Common myeloid progenitor, CD34-positive (primary cell): ENCODE results near the gene ZNF223.
A peak's percentile ranks its signal among the peaks of the same experiment; 100 is the strongest.

Experiments used
- CTCF ChIA-PET: fragments of 350-600 bp; sonication (Branson Sonifier 250); formaldehyde crosslinking; loops from one replicate; lab custom pipeline; 2021; ENCODE audit warnings: antibody characterized with exemption; lab: Charles Lee
- POLR2A ChIA-PET: fragments of 350-600 bp; sonication (Branson Sonifier 250); formaldehyde crosslinking; loops from one replicate; lab custom pipeline; 2021; ENCODE audit warnings: antibody characterized with exemption; lab: Charles Lee
- DNase-seq, 3 donors: peaks; one replicate each; pipeline versions ENCODE4 v3.0.0 to v3.0.0-alpha.2; 2013
- H3K27ac ChIP-seq, 2 experiments: 1 replicate in 1 of 2; 2 replicates in 1 of 2; pipeline ENCODE4 v1.7.0; 2013; ENCODE audit warnings: inconsistent platforms in 2 of 2, low read length in 2 of 2, mild to moderate bottlenecking in 2 of 2, low read depth in 1 of 2, moderate library complexity in 1 of 2; ENCODE audit not compliant: severe bottlenecking in 2 of 2, insufficient read depth in 1 of 2, poor library complexity in 1 of 2
- H3K27me3 ChIP-seq, 5 experiments: replicated peaks in 2 of 5; 1 replicate in 3 of 5; 2 replicates in 2 of 5; pipeline versions ENCODE4 v1.6.1 to v1.7.0; 2013; ENCODE audit warnings: low read length in 4 of 5, mild to moderate bottlenecking in 2 of 5, moderate library complexity in 2 of 5, inconsistent platforms in 1 of 5; ENCODE audit not compliant: insufficient read depth in 5 of 5, control insufficient read depth in 4 of 5
- H3K36me3 ChIP-seq, 4 experiments: 1 replicate in 2 of 4; 2 replicates in 2 of 4; pipeline versions ENCODE4 v1.6.1 to v1.7.0; 2013; ENCODE audit warnings: low read length in 3 of 4, control low read depth in 1 of 4, mild to moderate bottlenecking in 1 of 4; ENCODE audit not compliant: control insufficient read depth in 4 of 4, insufficient read depth in 4 of 4
- H3K4me1 ChIP-seq, 4 experiments: 1 replicate in 3 of 4; 2 replicates in 1 of 4; pipeline versions ENCODE4 v1.6.1 to v1.7.1; 2013; ENCODE audit warnings: low read length in 3 of 4, mild to moderate bottlenecking in 3 of 4, control low read depth in 1 of 4, inconsistent platforms in 1 of 4, moderate library complexity in 1 of 4; ENCODE audit not compliant: control insufficient read depth in 4 of 4, insufficient read depth in 4 of 4; ENCODE audit errors: control extremely low read depth in 1 of 4
- H3K4me3 ChIP-seq, 7 experiments: 1 replicate in 4 of 7; 2 replicates in 3 of 7; pipeline versions ENCODE4 v1.5.1 to v1.7.0; 2013; ENCODE audit warnings: mild to moderate bottlenecking in 7 of 7, low read length in 6 of 7, moderate library complexity in 6 of 7, inconsistent platforms in 2 of 7, low read depth in 2 of 7, control low read depth in 1 of 7; ENCODE audit not compliant: insufficient read depth in 4 of 7, control insufficient read depth in 1 of 7; ENCODE audit errors: extremely low read depth in 1 of 7
- H3K9me3 ChIP-seq, 5 experiments: 1 replicate in 4 of 5; 2 replicates in 1 of 5; pipeline versions ENCODE4 v1.6.1 to v1.7.1; 2013; ENCODE audit warnings: low read length in 4 of 5, mild to moderate bottlenecking in 2 of 5, inconsistent platforms in 1 of 5, low read depth in 1 of 5, moderate library complexity in 1 of 5; ENCODE audit not compliant: control insufficient read depth in 4 of 5, insufficient read depth in 2 of 5; ENCODE audit errors: control extremely low read depth in 1 of 5
- WGBS: methylation state at CpG from one replicate; pipeline ENCODE4 v1.1.5; 2013; ENCODE audit not compliant: insufficient coverage; 5-methylcytosine and 5-hydroxymethylcytosine counted together

Gene ZNF223

DNA sequence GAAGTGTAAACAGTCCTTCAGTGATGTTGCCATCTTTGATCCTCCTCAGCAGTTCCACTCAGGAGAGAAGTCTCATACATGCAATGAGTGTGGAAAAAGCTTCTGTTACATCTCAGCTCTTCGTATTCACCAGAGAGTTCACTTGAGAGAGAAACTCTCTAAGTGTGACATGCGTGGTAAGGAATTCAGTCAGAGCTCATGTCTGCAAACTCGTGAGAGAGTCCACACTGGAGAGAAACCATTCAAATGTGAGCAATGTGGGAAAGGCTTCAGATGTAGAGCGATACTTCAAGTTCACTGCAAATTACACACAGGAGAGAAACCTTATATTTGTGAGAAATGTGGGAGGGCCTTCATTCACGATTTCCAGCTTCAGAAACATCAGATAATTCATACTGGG lies 41.4 kb upstream of the ZNF223 start:
- peak overlapping the region in 1 of 7 experiments; percentile 13 for H3K4me3 ChIP-seq
- CTCF ChIA-PET, result no interaction called here
- peaks cover 43 to 70% (median 48%) of the 10 kb centered on the region in 4 experiments for H3K36me3 ChIP-seq
- POLR2A ChIA-PET, result no interaction called here
- WGBS, result 97% methylated on average over 3 of the region's 5 CpGs
- no peak overlapping the region for H3K27ac ChIP-seq
- peak in 1 of 3 donors; percentile 11 for DNase-seq
- H3K27me3 ChIP-seq, result no peaks in the 10 kb centered on the region
- peaks cover 0 to 3% (median under 1%) of the 10 kb centered on the region in 4 experiments for H3K4me1 ChIP-seq
- peaks cover 24 to 81% (median 55%) of the 10 kb centered on the region in 5 experiments for H3K9me3 ChIP-seq

DNA sequence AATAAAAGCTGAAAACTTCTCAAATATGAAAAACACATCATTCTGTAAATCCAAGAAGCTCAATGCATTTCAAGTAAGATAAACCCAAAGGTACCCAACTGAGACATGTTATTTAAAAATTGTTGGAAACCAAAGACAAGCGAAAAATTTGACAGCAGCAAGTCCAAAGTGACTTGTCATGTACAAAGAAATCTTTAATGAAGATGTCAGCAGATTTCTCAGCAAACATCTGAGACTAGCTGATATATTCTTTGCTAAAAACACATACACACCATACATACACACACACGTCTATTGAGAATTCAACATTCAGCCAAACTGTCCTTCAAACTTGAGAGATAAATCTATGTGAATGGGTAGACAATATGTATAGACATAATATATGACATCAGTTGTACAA lies 32.3 kb upstream of the ZNF223 start:
- CTCF ChIA-PET, result no interaction called here
- Histone ChIP-seq H3K27ac (no peak overlapping the region), H3K36me3 (no peaks in the 10 kb centered on the region), H3K27me3 (no peaks in the 10 kb centered on the region), H3K4me3 (no peak overlapping the region), H3K9me3 (peaks cover 2 to 34% (median 7%) of the 10 kb centered on the region in 5 experiments), H3K4me1 (peaks cover 0 to under 1% (median 0%) of the 10 kb centered on the region in 4 experiments)
- WGBS, result no CpG with 5 or more reads among the region's 2 CpGs
- DNase-seq, result no peak
- POLR2A ChIA-PET, result no interaction called here

DNA sequence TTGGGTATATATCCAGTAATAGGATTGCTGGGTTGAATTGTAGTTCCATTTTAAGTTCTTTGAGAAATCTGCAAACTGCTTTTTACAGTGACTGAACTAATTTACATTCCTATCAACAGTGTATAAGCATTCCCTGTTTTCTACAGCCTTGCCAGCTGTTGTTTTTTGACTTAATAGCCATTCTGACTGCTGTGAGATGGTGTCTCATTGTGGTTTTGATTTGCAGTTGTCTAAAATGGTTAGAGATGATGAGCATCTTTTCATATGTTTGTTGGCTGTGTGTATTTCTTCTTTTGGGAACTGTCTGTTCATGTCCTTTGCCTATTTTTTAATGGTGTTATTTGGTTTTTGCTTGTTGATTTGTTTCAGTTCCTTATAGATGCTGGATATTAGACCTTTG lies 30.6 kb upstream of the ZNF223 start:
- Histone ChIP-seq H3K36me3 (no peaks in the 10 kb centered on the region), H3K9me3 (peaks cover 2 to 24% (median 7%) of the 10 kb centered on the region in 5 experiments), H3K4me3 (no peak overlapping the region), H3K27ac (no peak overlapping the region), H3K4me1 (peaks cover 0 to 12% (median 11%) of the 10 kb centered on the region in 4 experiments), H3K27me3 (no peaks in the 10 kb centered on the region)
- no peak for DNase-seq
- CTCF ChIA-PET, result no interaction called here
- POLR2A ChIA-PET, result no interaction called here

DNA sequence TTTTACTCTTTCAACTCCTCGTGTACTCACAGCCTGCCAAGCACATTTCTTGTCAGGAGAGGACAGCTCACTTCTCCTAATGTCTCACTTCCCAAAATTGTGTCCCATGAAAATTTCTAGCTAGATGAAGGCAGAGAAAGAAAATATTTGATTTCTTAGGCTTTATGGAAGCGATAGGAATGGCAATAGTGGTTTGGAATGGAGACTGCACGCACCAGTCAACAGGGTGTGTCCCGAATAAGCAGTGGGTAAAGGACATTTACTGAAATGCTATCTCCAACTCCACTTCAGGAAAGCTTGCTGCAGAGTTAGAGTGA lies 27.0 kb upstream of the ZNF223 start:
- ChIA-PET POLR2A (interaction anchor here (0.9 to 1.1 kb wide), 2 partner anchors 22 to 26 kb away, joined by 4 to 5 read pairs; partner anchors contain the start of gene ZNF230), CTCF (no interaction called here)
- WGBS, result 33% methylated on average over 3 of the region's 4 CpGs
- peaks cover 10 to 37% (median 23%) of the 10 kb centered on the region in 5 experiments for H3K9me3 ChIP-seq
- no peaks in the 10 kb centered on the region for H3K27me3 ChIP-seq
- H3K4me3 ChIP-seq, result peak overlapping the region in 6 of 7 experiments; percentile 85 to 97 (median 93)
- H3K27ac ChIP-seq, result peak overlapping the region in 1 of 2 experiments; percentile 87
- DNase-seq, result no peak
- peaks cover 24 to 33% (median 27%) of the 10 kb centered on the region in 4 experiments for H3K36me3 ChIP-seq
- peaks cover 0 to 12% (median 12%) of the 10 kb centered on the region in 4 experiments for H3K4me1 ChIP-seq

DNA sequence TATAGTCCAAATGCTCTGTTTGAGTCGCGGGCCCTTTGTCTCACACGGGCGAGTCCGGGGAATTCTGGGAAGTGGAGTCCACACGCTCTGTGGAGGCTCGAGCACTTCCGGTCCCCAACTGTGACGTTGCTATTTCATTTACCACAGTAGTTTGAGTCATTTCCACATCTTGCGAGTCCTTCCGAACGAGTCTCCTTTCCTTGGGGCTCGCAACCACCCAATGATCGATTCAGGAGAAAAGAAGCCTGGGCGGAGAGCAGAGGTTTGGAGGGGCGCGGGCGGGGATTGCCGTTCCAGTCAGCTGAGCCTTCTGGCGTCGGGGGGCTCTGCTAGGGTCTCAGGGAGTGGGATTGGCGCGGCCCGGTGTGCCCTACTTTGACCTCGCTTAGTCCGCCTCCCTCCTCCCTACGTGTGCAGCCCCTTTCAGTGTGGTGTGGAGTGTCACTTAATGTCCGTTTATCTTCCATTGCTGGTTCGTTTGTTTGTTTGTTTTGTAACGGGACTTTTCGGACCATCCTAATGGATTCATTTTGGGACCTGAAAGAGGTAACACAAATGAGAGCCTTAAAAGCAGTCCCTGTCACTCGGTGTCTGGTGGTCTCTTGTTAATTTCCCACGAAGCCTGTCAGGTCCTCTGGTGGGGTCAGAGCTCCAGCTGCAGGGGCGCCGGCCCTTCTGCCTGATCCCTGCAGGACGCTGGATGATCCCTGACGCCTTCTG lies 26.5 kb upstream of the ZNF223 start, which contains the start of gene ZNF222:
Gene ZNF222, plus strand, starts transcription at position 163 of the 720 bp plus-strand sequence. Its CDS starts 58 bp downstream, at position 221.
- Histone ChIP-seq H3K4me3 (peak within 1 kb of the TSS; percentile 85 to 97 (median 95)), H3K27ac (peak within 1 kb of the TSS; percentile 74 to 87)

DNA sequence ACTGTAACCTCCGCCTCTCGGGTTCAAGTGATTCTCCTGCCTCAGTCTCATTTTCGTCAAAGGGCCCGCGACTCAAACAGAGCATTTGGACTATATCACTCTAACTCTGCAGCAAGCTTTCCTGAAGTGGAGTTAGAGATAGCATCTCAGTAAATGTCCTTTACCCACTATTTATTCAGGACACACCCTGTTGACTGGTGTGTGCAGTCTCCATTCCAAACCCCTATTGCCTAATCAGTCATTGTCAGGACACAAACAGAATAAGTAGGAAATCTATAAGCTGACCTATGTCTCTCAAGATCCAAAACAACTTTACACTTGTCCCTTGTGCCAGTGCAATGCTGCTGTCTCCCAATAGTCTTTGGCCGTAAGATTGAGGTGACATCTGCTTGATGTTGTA lies 25.2 kb upstream of the ZNF223 start:
- WGBS, result 100% methylated on average over 3 of the region's 6 CpGs
- H3K27me3 ChIP-seq, result no peaks in the 10 kb centered on the region
- ChIA-PET POLR2A (interaction anchor here (0.6 kb wide), 1 partner anchor 271 kb away, joined by 5 read pairs; no protein-coding TSS in a partner anchor), CTCF (no interaction called here)
- peaks cover 0 to 12% (median 12%) of the 10 kb centered on the region in 4 experiments for H3K4me1 ChIP-seq
- H3K9me3 ChIP-seq, result peaks cover 17 to 48% (median 31%) of the 10 kb centered on the region in 5 experiments
- H3K4me3 ChIP-seq, result no peak overlapping the region
- peaks cover 32 to 51% (median 40%) of the 10 kb centered on the region in 4 experiments for H3K36me3 ChIP-seq
- DNase-seq, result no peak
- H3K27ac ChIP-seq, result no peak overlapping the region

More for the DNA sequence above, 26.5 kb upstream of the ZNF223 start, which contains the start of gene ZNF222:
- H3K4me1 ChIP-seq, result peaks cover 0 to 12% (median 12%) of the 10 kb centered on the region in 4 experiments
- CTCF ChIA-PET, result interaction anchor here (0.6 kb wide), 1 partner anchor 285 kb away, joined by 4 read pairs; no protein-coding TSS in a partner anchor
- DNase-seq, result peak; percentile 94 to 97 (median 97)
- H3K36me3 ChIP-seq, result peaks cover 24 to 38% (median 31%) of the 10 kb centered on the region in 4 experiments
- H3K27me3 ChIP-seq, result no peaks in the 10 kb centered on the region
- POLR2A ChIA-PET, result interaction anchor here (0.9 to 1.1 kb wide), 2 partner anchors 23 to 26 kb away, joined by 4 to 5 read pairs; partner anchors contain the start of gene ZNF230
- H3K9me3 ChIP-seq, result peaks cover 15 to 39% (median 28%) of the 10 kb centered on the region in 5 experiments
- WGBS, result 5% methylated on average over 24 of the region's 37 CpGs
